Astrocyte of the spinal cord (primary cell): Measurements from ENCODE around the gene TEAD3.

ENCODE experiments used
- DNase-seq: peaks from one replicate; pipeline ENCODE4 v3.0.0; 2011; ENCODE audit warnings: low read depth, low spot score
- H3K4me3 ChIP-seq: 2 replicates; pipeline ENCODE4 v1.5.1; 2011; ENCODE audit warnings: low read depth, mild to moderate bottlenecking, low read length, moderate library complexity
- in situ Hi-C: cut with HindIII; loops from 2 replicates; pipeline ENCODE4 v1.10.0; 2017; ENCODE audit warnings: low sequenced_read_pairs
- TF ChIP-seq, protein P1 (sequence below): IDR thresholded peaks from 2 replicates; pipeline ENCODE4 v1.5.1; 2012; ENCODE audit warnings: low read depth, mild to moderate bottlenecking, low read length, inconsistent platforms

The TEAD3 gene

DNA sequence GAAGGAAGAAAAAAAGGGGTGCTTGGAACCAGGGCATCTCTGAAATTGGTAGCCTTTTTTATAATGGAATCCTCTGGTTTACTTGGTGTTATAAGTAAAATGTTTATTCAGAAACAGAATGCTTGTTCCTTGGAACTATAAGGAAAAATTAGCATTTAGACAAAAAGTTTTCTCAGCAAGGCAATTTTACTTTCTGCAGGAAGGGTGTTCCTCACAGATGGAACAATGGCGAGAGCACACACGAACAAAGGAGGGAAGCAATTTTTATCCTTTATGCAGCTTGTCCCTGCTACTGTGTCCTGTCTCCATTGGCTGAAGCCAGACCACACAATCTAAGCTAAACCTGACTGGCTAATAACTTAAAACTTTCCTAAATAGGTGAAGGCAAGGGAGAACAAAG, 67.4 kb downstream of the TEAD3 start:
- in situ Hi-C loops: no loop called here
- DNase-seq: no peak
- TF ChIP-seq, protein P1, sequence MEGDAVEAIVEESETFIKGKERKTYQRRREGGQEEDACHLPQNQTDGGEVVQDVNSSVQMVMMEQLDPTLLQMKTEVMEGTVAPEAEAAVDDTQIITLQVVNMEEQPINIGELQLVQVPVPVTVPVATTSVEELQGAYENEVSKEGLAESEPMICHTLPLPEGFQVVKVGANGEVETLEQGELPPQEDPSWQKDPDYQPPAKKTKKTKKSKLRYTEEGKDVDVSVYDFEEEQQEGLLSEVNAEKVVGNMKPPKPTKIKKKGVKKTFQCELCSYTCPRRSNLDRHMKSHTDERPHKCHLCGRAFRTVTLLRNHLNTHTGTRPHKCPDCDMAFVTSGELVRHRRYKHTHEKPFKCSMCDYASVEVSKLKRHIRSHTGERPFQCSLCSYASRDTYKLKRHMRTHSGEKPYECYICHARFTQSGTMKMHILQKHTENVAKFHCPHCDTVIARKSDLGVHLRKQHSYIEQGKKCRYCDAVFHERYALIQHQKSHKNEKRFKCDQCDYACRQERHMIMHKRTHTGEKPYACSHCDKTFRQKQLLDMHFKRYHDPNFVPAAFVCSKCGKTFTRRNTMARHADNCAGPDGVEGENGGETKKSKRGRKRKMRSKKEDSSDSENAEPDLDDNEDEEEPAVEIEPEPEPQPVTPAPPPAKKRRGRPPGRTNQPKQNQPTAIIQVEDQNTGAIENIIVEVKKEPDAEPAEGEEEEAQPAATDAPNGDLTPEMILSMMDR: no peak
- H3K4me3 ChIP-seq: no peak overlapping the region

DNA sequence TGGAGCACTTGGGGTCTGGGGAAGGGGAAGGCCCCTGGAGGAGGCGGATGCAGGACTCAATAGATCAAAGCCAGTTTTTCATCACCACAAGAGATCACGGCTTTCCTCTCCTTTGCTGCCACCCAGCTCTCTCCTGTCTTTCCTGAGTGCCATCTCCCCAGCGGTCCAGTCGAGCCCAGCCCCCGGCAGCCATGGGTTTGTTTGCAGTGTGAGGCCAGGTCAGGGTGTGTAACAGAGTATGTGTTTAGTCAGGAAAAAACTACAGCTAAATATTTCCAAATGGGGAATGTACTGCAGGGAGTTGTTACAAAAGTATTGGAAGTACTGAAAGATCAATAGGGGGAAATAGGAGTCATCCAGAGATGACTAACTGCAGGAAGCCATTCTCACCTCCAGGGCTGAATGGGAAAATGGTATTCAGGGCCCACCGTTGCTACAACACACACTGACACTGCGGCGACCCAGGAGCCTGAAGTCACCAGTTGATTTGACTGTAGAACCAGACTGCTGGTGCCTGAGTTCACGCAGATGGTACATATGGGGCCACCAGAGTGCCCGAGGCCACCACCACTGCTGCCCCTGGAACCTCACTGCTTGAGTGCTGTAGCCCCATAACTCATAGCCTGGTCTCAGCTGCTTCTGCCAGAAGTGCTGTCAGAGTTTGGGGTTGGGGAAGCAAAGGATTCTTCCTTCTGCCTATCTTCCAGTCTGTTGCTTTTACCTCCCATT, 68.3 kb downstream of the TEAD3 start:
- in situ Hi-C loops: no loop called here
- no peak overlapping the region for H3K4me3 ChIP-seq
- TF ChIP-seq, protein P1: no peak
- no peak for DNase-seq

- no peak overlapping the region for H3K4me3 ChIP-seq
- DNase-seq: peak; percentile 82
- in situ Hi-C loops: no loop called here
- TF ChIP-seq, protein P1: no peak
Observed at GRCh38 chr6:35427851-35428321, 69.0 kb downstream of the TEAD3 start.

- TF ChIP-seq, protein P1: no peak
- no peak for DNase-seq
- H3K4me3 ChIP-seq: no peak overlapping the region
- in situ Hi-C loops: no loop called here
Observed at GRCh38 chr6:35427435-35427834, 69.4 kb downstream of the TEAD3 start.

- DNase-seq: no peak
- in situ Hi-C loops: no loop called here
Observed at GRCh38 chr6:35426074-35426473, 70.8 kb downstream of the TEAD3 start.

GRCh38 chr6:35425284-35425683, 71.6 kb downstream of the TEAD3 start:
- TF ChIP-seq, protein P1: no peak
- in situ Hi-C loops: no loop called here
- DNase-seq: peak; percentile 92
- no peak overlapping the region for H3K4me3 ChIP-seq

More at GRCh38 chr6:35426074-35426473, 70.8 kb downstream of the TEAD3 start:
- TF ChIP-seq, protein P1: no peak
- no peak overlapping the region for H3K4me3 ChIP-seq
